Right lobe of liver (tissue), 6 donors: Measurements from ENCODE around the gene CHAD. TPM values are rescaled to one million over a fixed set of nuclear protein-coding genes. Genes with fewer than 3 reads are reported as not detected.
"Not testable (repeated sequence)": the region's sequence is repeated elsewhere in the genome, so short reads cannot be mapped to it uniquely, and the experiment has no call there.

Experiments
- ATAC-seq, 4 donors: fragments of 200-7000 bp; cut with Tn5 transposase; one replicate each; pipeline ENCODE4 v1.9.1; 2020; ENCODE audit warnings: mild to moderate bottlenecking in 4 of 4, moderate library complexity in 4 of 4
- DNase-seq, 3 donors: peaks; one replicate each; pipeline ENCODE4 v3.0.0-alpha.2; 2020
- H3K27ac ChIP-seq, 3 donors: fragments of 200-600 bp; one replicate each; pipeline ENCODE4 v1.8.0; 2022
- H3K27me3 ChIP-seq, 2 donors: fragments of 200-600 bp; one replicate each; pipeline ENCODE4 v1.8.0; 2022
- H3K36me3 ChIP-seq, 4 donors: fragments of 200-600 bp; sonication (generic) in 1 of 4; one replicate each; pipeline versions ENCODE4 v1.5.1 to v1.8.0; 2017 to 2022; ENCODE audit warnings: control low read depth in 1 of 4
- H3K4me1 ChIP-seq, 4 donors: fragments of 200-600 bp; sonication (generic) in 1 of 4; one replicate each; pipeline versions ENCODE4 v1.5.1 to v1.8.0; 2017 to 2022; ENCODE audit warnings: control low read depth in 1 of 4
- H3K4me3 ChIP-seq, 3 donors: fragments of 200-600 bp; one replicate each; pipeline ENCODE4 v1.8.0; 2022
- H3K9me3 ChIP-seq, 4 donors: fragments of 200-600 bp; sonication (generic) in 1 of 4; one replicate each; pipeline versions ENCODE4 v1.5.1 to v1.8.0; 2017 to 2022; ENCODE audit warnings: control low read depth in 1 of 4
- CTCF ChIP-seq, 4 donors: fragments of 200-600 bp in 3 of 4; fragments of 450-650 bp in 1 of 4; IDR thresholded peaks; one replicate each; pipeline versions ENCODE4 v1.5.1 to v1.8.0; 2016 to 2022; ENCODE audit warnings: antibody characterized with exemption in 4 of 4, mild to moderate bottlenecking in 2 of 4
- POLR2A ChIP-seq: fragments of 450-650 bp; IDR thresholded peaks from one replicate; pipeline ENCODE4 v1.6.1; 2017; ENCODE audit warnings: antibody characterized with exemption, mild to moderate bottlenecking
- WGBS: methylation state at CpG from one replicate; pipeline ENCODE4 v1.1.6; 2018; ENCODE audit warnings: low coverage, low lambda C conversion rate; ENCODE audit not compliant: insufficient coverage; ENCODE audit errors: missing lambda C conversion rate; 5-methylcytosine and 5-hydroxymethylcytosine counted together
- intact Hi-C, 2 donors: fragments of 100-400 bp; cut with DNase I; formaldehyde crosslinking; loops; one replicate each; pipeline versions ENCODE4 v1.11.2 to v1.14.1; 2022
- total RNA-seq, 6 experiments: library from RNA; depleted of rRNA in 2 of 6; stranded (reverse); fragments of >200 nt in 2 of 6; fragmentation: NEBNext Ultra II Directional in 3 of 6; extraction: Animal tissue kit (Norgen Biotek cat#: 25700) in 3 of 6; gene quantifications; one replicate each; pipeline versions ENCODE4 v1.1.0 to v1.2.4, GENCODE V29; 2016 to 2023
- donor health status: DM: no; HTN: yes; CAD: no.
- donor health status: DM: no; HTN: no; CAD: no.
- donor health status: DM: no; HTN: no; CAD: no.
- donor health status: DM: no; HTN: yes; CAD: no.
- donor health status: DM: no; HTN: yes; CAD: no.

Gene CHAD
- total RNA-seq, 6 experiments from 2014 or later = 1.0 to 11.3 (median 3.8) TPM

- ATAC-seq (no peak), DNase-seq (no peak)
- TF ChIP-seq POLR2A (no peak), CTCF (IDR thresholded peaks at IDR 0.05) (no peak)
- H3K36me3 ChIP-seq = peaks cover 0 to 8% (median 0%) of the 10 kb centered on the region in 4 donors
- H3K4me1 ChIP-seq = peaks cover 0 to 62% (median 17%) of the 10 kb centered on the region in 4 donors
- peak overlapping the region in 2 of 3 donors; percentile 13 to 79 for H3K27ac ChIP-seq
- H3K4me3 ChIP-seq = peak overlapping the region in 2 of 3 donors; percentile 46 to 47
- intact Hi-C loops = loop anchor here in 1 of 2 donors (5.0 kb wide), 1 partner anchor 48 kb away; the partner anchor contains the start of gene ACSF2
- H3K9me3 ChIP-seq = no peaks in the 10 kb centered on the region
- H3K27me3 ChIP-seq = no peaks in the 10 kb centered on the region
- WGBS = 54% methylated on average over 4 of the region's 4 CpGs
Measured at GRCh38 chr17:50475362-50475761, 6.7 kb upstream of the CHAD start.

GRCh38 chr17:50474523-50474922 is 5.8 kb upstream of the CHAD start:
- intact Hi-C loops = no loop called here
- no peak for TF ChIP-seq POLR2A
- no peak for TF ChIP-seq CTCF (IDR thresholded peaks at IDR 0.05)
- WGBS = 37% methylated on average over 5 of the region's 6 CpGs
- no peak overlapping the region for H3K4me3 ChIP-seq
- peaks cover 0 to 54% (median 14%) of the 10 kb centered on the region in 4 donors for H3K4me1 ChIP-seq
- H3K36me3 ChIP-seq = peaks cover 0 to 8% (median 0%) of the 10 kb centered on the region in 4 donors
- no peaks in the 10 kb centered on the region for H3K9me3 ChIP-seq
- H3K27me3 ChIP-seq = no peaks in the 10 kb centered on the region
- peak; percentile 2 to 21 (median 10) for ATAC-seq
- peak in 2 of 3 donors; percentile 76 to 77 for DNase-seq
- H3K27ac ChIP-seq = peak overlapping the region in 1 of 3 donors; percentile 79

- intact Hi-C loops = no loop called here
- peaks cover 0 to 8% (median 0%) of the 10 kb centered on the region in 4 donors for H3K36me3 ChIP-seq
- ATAC-seq (no peak), DNase-seq (no peak)
- peaks cover 0 to 56% (median 15%) of the 10 kb centered on the region in 4 donors for H3K4me1 ChIP-seq
- no peak overlapping the region for H3K4me3 ChIP-seq
- H3K27me3 ChIP-seq = no peaks in the 10 kb centered on the region
- no peak for TF ChIP-seq POLR2A
- TF ChIP-seq CTCF (IDR thresholded peaks at IDR 0.05) = no peak
- no peaks in the 10 kb centered on the region for H3K9me3 ChIP-seq
- peak overlapping the region in 1 of 3 donors; percentile 79 for H3K27ac ChIP-seq
- WGBS = no CpG with 5 or more reads among the region's 11 CpGs
Measured at GRCh38 chr17:50473901-50474300, 5.2 kb upstream of the CHAD start.

- ATAC-seq, H3K27me3 ChIP-seq, H3K4me3 ChIP-seq, H3K9me3 ChIP-seq, H3K36me3 ChIP-seq, H3K27ac ChIP-seq, DNase-seq, intact Hi-C loops: not testable (repeated sequence)
- H3K4me1 ChIP-seq = peaks cover 0 to 61% (median 20%) of the 10 kb centered on the region in 4 donors
- 86% methylated on average over 13 of the region's 13 CpGs for WGBS
Measured at GRCh38 chr17:50472761-50473161, 4.1 kb upstream of the CHAD start.

GRCh38 chr17:50472286-50472685 is 3.6 kb upstream of the CHAD start:
- 96% methylated on average over 5 of the region's 10 CpGs for WGBS
- intact Hi-C loops = no loop called here

More at GRCh38 chr17:50472286-50472685, 3.6 kb upstream of the CHAD start:
- H3K9me3 ChIP-seq = no peaks in the 10 kb centered on the region
- peaks cover 0 to 8% (median 0%) of the 10 kb centered on the region in 4 donors for H3K36me3 ChIP-seq
- no peaks in the 10 kb centered on the region for H3K27me3 ChIP-seq
- no peak overlapping the region for H3K27ac ChIP-seq
- no peak overlapping the region for H3K4me3 ChIP-seq
- H3K4me1 ChIP-seq = peaks cover 0 to 59% (median 18%) of the 10 kb centered on the region in 4 donors
- TF ChIP-seq POLR2A = no peak
- no peak for TF ChIP-seq CTCF (IDR thresholded peaks at IDR 0.05)
- no peak for DNase-seq
- ATAC-seq = no peak
